Measurements from ENCODE around the gene GORASP2. TPM values are rescaled to one million over a fixed set of nuclear protein-coding genes. Genes with fewer than 3 reads are reported as not detected.

The GORASP2 gene
- total RNA-seq, 4 donors from 2014 or later, result 30.6 to 45.2 (median 35.3) TPM

DNA sequence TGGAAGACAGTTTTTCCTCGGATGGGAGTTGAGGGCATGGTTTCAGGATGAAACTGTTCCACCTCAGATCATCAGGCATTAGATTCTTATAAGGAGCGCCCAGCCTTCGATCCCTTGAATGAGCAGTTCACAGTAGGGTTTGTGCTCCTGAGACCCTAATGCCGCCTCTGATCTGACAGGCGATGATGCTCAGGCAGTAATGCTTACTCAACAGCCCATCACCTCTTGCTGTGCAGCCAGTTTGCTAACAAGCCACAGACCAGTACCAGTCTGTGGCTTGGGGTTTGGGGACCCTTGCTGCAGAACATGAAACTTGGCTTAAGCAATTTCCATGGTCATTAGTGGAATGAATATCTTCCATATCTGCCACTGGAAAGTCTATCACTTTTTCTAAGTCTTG, 56.4 kb downstream of the GORASP2 start:
- Histone ChIP-seq H3K4me3 (no peak overlapping the region), H3K36me3 (peaks cover 0 to under 1% (median 0%) of the 10 kb centered on the region in 3 donors), H3K27ac (no peak overlapping the region), H3K9me3 (no peaks in the 10 kb centered on the region), H3K4me1 (no peaks in the 10 kb centered on the region), H3K27me3 (no peaks in the 10 kb centered on the region)
- DNase-seq, result no peak
- no peak for TF ChIP-seq POLR2A (IDR thresholded peaks at IDR 0.05)
- TF ChIP-seq, protein P1, sequence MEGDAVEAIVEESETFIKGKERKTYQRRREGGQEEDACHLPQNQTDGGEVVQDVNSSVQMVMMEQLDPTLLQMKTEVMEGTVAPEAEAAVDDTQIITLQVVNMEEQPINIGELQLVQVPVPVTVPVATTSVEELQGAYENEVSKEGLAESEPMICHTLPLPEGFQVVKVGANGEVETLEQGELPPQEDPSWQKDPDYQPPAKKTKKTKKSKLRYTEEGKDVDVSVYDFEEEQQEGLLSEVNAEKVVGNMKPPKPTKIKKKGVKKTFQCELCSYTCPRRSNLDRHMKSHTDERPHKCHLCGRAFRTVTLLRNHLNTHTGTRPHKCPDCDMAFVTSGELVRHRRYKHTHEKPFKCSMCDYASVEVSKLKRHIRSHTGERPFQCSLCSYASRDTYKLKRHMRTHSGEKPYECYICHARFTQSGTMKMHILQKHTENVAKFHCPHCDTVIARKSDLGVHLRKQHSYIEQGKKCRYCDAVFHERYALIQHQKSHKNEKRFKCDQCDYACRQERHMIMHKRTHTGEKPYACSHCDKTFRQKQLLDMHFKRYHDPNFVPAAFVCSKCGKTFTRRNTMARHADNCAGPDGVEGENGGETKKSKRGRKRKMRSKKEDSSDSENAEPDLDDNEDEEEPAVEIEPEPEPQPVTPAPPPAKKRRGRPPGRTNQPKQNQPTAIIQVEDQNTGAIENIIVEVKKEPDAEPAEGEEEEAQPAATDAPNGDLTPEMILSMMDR (IDR thresholded peaks at IDR 0.05), result no peak

DNA sequence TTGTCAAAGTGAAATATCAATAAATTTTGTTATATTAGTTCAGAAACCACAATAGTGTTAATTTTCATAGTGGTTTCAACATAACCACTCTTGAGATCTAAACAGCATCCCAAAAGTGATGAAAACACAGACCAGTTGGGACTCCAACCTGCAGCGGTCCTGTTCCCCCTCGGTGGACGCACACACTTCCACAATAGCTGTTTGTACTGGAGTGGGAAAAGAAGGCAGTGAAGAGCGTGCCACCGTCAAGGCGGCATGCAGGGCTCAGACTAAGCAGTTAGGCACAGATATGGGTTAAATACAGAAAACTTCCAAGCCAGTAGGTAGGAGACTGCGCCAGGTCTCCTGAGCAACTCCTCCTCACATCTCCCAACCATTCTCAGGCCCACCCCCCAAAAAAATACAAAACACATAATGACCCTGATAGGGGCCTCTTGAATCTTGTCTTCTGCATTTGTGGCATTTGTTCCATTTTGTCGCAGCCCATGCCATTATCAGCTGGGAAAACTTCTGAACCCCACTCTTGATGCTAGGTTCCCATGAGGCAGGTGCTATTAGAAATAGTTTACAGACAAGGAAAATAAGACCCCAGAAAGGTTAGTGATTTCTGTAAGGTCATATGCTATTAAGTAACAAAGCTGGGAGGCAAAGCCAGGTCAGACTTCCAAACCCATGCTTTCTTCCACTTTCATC, 57.7 kb downstream of the GORASP2 start:
- Histone ChIP-seq H3K4me1 (no peaks in the 10 kb centered on the region), H3K27ac (no peak overlapping the region), H3K36me3 (peaks cover 0 to 4% (median 0%) of the 10 kb centered on the region in 3 donors), H3K27me3 (no peaks in the 10 kb centered on the region), H3K9me3 (no peaks in the 10 kb centered on the region), H3K4me3 (no peak overlapping the region)
- TF ChIP-seq POLR2A (IDR thresholded peaks at IDR 0.05), result no peak
- TF ChIP-seq, protein P1 (IDR thresholded peaks at IDR 0.05), result no peak
- no peak for DNase-seq

GRCh38 chr2:170991398-170992182, 62.5 kb downstream of the GORASP2 start:
- no peak for TF ChIP-seq POLR2A (IDR thresholded peaks at IDR 0.05)
- TF ChIP-seq, protein P1 (IDR thresholded peaks at IDR 0.05), result no peak
- Histone ChIP-seq H3K4me3 (no peak overlapping the region), H3K27ac (no peak overlapping the region), H3K9me3 (no peaks in the 10 kb centered on the region), H3K36me3 (peaks cover 0 to 40% (median 0%) of the 10 kb centered on the region in 3 donors), H3K4me1 (no peaks in the 10 kb centered on the region), H3K27me3 (no peaks in the 10 kb centered on the region)
- no peak for DNase-seq

GRCh38 chr2:170996316-170996715, 67.3 kb downstream of the GORASP2 start:
- no peak overlapping the region for H3K4me3 ChIP-seq
- H3K9me3 ChIP-seq, result no peaks in the 10 kb centered on the region
- no peaks in the 10 kb centered on the region for H3K4me1 ChIP-seq
- H3K27ac ChIP-seq, result no peak overlapping the region
- peaks cover 0 to 66% (median 0%) of the 10 kb centered on the region in 3 donors for H3K36me3 ChIP-seq
- DNase-seq, result no peak
- no peaks in the 10 kb centered on the region for H3K27me3 ChIP-seq
- TF ChIP-seq, protein P1 (IDR thresholded peaks at IDR 0.05), result no peak
- TF ChIP-seq POLR2A (IDR thresholded peaks at IDR 0.05), result no peak

- Histone ChIP-seq H3K27ac (no peak overlapping the region), H3K36me3 (peaks cover 0 to 64% (median 0%) of the 10 kb centered on the region in 3 donors), H3K9me3 (no peaks in the 10 kb centered on the region), H3K27me3 (no peaks in the 10 kb centered on the region), H3K4me3 (no peak overlapping the region), H3K4me1 (no peaks in the 10 kb centered on the region)
- TF ChIP-seq, protein P1 (IDR thresholded peaks at IDR 0.05), result no peak
- TF ChIP-seq POLR2A (IDR thresholded peaks at IDR 0.05), result no peak
- no peak for DNase-seq
Measured at GRCh38 chr2:170997893-170998597, 69.0 kb downstream of the GORASP2 start.

Measured in Peyer's patch (tissue), 4 donors.